GM23338 (cell line): ENCODE measurements around the gene GPR139. TPM values are rescaled to one million over a fixed set of nuclear protein-coding genes. Genes with fewer than 3 reads are reported as not detected.
A peak's percentile ranks its signal among the peaks of the same experiment; 100 is the strongest.

Experiments
- ATAC-seq: fragments of 200-7000 bp; cut with Tn5 transposase; 3 replicates; pipeline ENCODE4 v1.9.1; 2020
- DNase-seq: peaks from one replicate; pipeline ENCODE4 v3.0.0-alpha.2; 2015; ENCODE audit warnings: low spot score
- H2AFZ ChIP-seq: fragments of 200-600 bp; sonication (generic); 2 replicates; pipeline ENCODE4 v1.8.0; 2016; ENCODE audit warnings: antibody characterized with exemption, mild to moderate bottlenecking, moderate library complexity
- H3F3A ChIP-seq: fragments of 200-600 bp; sonication (generic); replicated peaks from 2 replicates; pipeline ENCODE4 v1.8.0; 2017; ENCODE audit warnings: antibody characterized with exemption, mixed run types, low read depth
- H3K27ac ChIP-seq: fragments of 200-600 bp; sonication (generic); 2 replicates; pipeline ENCODE4 v1.6.1; 2016; ENCODE audit warnings: low read depth
- H3K27me3 ChIP-seq: fragments of 200-600 bp; sonication (generic); 2 replicates; pipeline ENCODE4 v1.8.0; 2016; ENCODE audit warnings: mild to moderate bottlenecking, mixed run types, moderate library complexity; ENCODE audit not compliant: insufficient read depth
- H3K36me3 ChIP-seq: fragments of 200-600 bp; sonication (generic); 2 replicates; pipeline ENCODE4 v1.8.0; 2016; ENCODE audit warnings: mild to moderate bottlenecking; ENCODE audit not compliant: insufficient read depth
- H3K4me1 ChIP-seq: fragments of 200-600 bp; sonication (generic); 2 replicates; pipeline ENCODE4 v1.8.0; 2016; ENCODE audit warnings: mild to moderate bottlenecking, moderate library complexity; ENCODE audit not compliant: insufficient read depth
- H3K4me2 ChIP-seq: fragments of 200-600 bp; sonication (generic); 2 replicates; pipeline ENCODE4 v1.7.1; 2017; ENCODE audit warnings: mixed run types
- H3K4me3 ChIP-seq: fragments of 200-600 bp; sonication (generic); 2 replicates; pipeline ENCODE4 v1.6.1; 2016; ENCODE audit warnings: mixed run types
- H3K79me2 ChIP-seq: fragments of 200-600 bp; sonication (generic); replicated peaks from 2 replicates; pipeline ENCODE4 v1.8.0; 2017; ENCODE audit warnings: mild to moderate bottlenecking; ENCODE audit not compliant: insufficient read depth
- H3K9me2 ChIP-seq: fragments of 200-600 bp; sonication (generic); 2 replicates; pipeline ENCODE4 v1.8.0; 2017; ENCODE audit not compliant: insufficient read depth
- H4K20me1 ChIP-seq: fragments of 200-600 bp; sonication (generic); replicated peaks from 2 replicates; pipeline ENCODE4 v1.8.0; 2017; ENCODE audit warnings: mild to moderate bottlenecking; ENCODE audit not compliant: insufficient read depth
- H3K27ac Mint-ChIP-seq: 2 replicates; pipeline ENCODE4 v1.8.0; 2020; ENCODE audit warnings: inconsistent platforms, mild to moderate bottlenecking, moderate library complexity, mixed read lengths
- H3K27me3 Mint-ChIP-seq: 3 replicates; pipeline ENCODE4 v1.8.0; 2022; ENCODE audit warnings: low read depth, mild to moderate bottlenecking, moderate library complexity, mixed read lengths, inconsistent platforms; ENCODE audit not compliant: insufficient read depth, poor library complexity
- H3K36me3 Mint-ChIP-seq: 3 replicates; pipeline ENCODE4 v1.8.0; 2021; ENCODE audit warnings: low read depth, mild to moderate bottlenecking, inconsistent platforms, moderate library complexity, mixed read lengths
- H3K4me1 Mint-ChIP-seq: 3 replicates; pipeline ENCODE4 v1.8.0; 2020; ENCODE audit warnings: mild to moderate bottlenecking, inconsistent platforms, mixed read lengths
- H3K4me3 Mint-ChIP-seq: 3 replicates; pipeline ENCODE4 v1.8.0; 2021; ENCODE audit warnings: moderate library complexity, mild to moderate bottlenecking, inconsistent platforms, mixed read lengths
- H3K9me3 Mint-ChIP-seq: 3 replicates; pipeline ENCODE4 v1.8.0; 2020; ENCODE audit warnings: moderate library complexity, mild to moderate bottlenecking, inconsistent platforms, mixed read lengths
- CREB1 ChIP-seq: fragments of 250-450 bp; sonication (Bioruptor Pico); IDR thresholded peaks from 2 replicates; pipeline ENCODE4 v1.5.0; 2020; ENCODE audit warnings: low read depth, mild to moderate bottlenecking, moderate library complexity
- ETS1 ChIP-seq: IDR thresholded peaks from 2 replicates; pipeline ENCODE4 v1.6.1; 2016; ENCODE audit warnings: antibody characterized with exemption
- EZH2 ChIP-seq: fragments of 200-600 bp; sonication (generic); IDR thresholded peaks from one replicate; pipeline ENCODE4 v1.8.0; 2017; ENCODE audit warnings: antibody characterized with exemption, mild to moderate bottlenecking, low read depth; ENCODE audit not compliant: unreplicated experiment
- EZH2phosphoT487 ChIP-seq: fragments of 200-600 bp; sonication (generic); IDR thresholded peaks from one replicate; pipeline ENCODE4 v1.8.1; 2018; ENCODE audit warnings: antibody characterized with exemption; ENCODE audit not compliant: unreplicated experiment
- JUNB ChIP-seq: IDR thresholded peaks from one replicate; pipeline ENCODE4 v1.6.1; 2016; ENCODE audit warnings: antibody characterized with exemption; ENCODE audit not compliant: unreplicated experiment
- NANOG ChIP-seq: IDR thresholded peaks from 2 replicates; pipeline ENCODE4 v1.6.1; 2016; ENCODE audit warnings: antibody characterized with exemption, borderline replicate concordance
- REST ChIP-seq: IDR thresholded peaks from one replicate; pipeline ENCODE4 v1.6.1; 2018; ENCODE audit warnings: antibody characterized with exemption; ENCODE audit not compliant: unreplicated experiment
- STAT1 ChIP-seq: IDR thresholded peaks from one replicate; pipeline ENCODE4 v1.6.1; 2016; ENCODE audit warnings: antibody characterized with exemption; ENCODE audit not compliant: unreplicated experiment
- ZNF331 ChIP-seq: fragments of 250-450 bp; sonication (Bioruptor Pico); IDR thresholded peaks from 2 replicates; pipeline ENCODE4 v1.5.0; 2020; ENCODE audit warnings: low read depth, mild to moderate bottlenecking, moderate library complexity
- polyA plus RNA-seq: library from polyadenylated mRNA; unstranded; fragments of >200 nt; fragmentation: Nextera tagmentation; extraction: Ambion mirVana; gene quantifications from 2 replicates; pipeline ENCODE4 v1.2.1, GENCODE V29; 2016
- total RNA-seq: library from RNA; depleted of rRNA; stranded (reverse); fragments of >200 nt; shearing (Covaris generic); gene quantifications from 2 replicates; pipeline ENCODE4 v1.2.3, GENCODE V29; 2014

Gene GPR139
- total and polyA plus RNA-seq, 2 experiments from 2014 or later, result 0.66 to 2.3 TPM

GRCh38 chr16:20079106-20079505, 5.4 kb upstream of the GPR139 start:
- Histone ChIP-seq H2AFZ (no peak overlapping the region), H3F3A (0 out of 2 replicates have a peak, but pooled peaks cover 4% of the 10 kb centered on the region), H3K79me2 (no peaks in the 10 kb centered on the region), H4K20me1 (no peaks in the 10 kb centered on the region), H3K36me3 (no peaks in the 10 kb centered on the region), H3K27ac (no peak overlapping the region), H3K4me1 (peaks cover 23% of the 10 kb centered on the region), H3K27me3 (peaks cover 24% of the 10 kb centered on the region), H3K4me2 (no peak overlapping the region), H3K4me3 (no peak overlapping the region), H3K9me2 (no peaks in the 10 kb centered on the region)
- Mint-ChIP-seq H3K36me3 (no peaks in the 10 kb centered on the region; the same call in 2 of the 3 replicates), H3K4me1 (peaks cover 15% of the 10 kb centered on the region; the same call in 2 of the 3 replicates), H3K4me3 (no peak overlapping the region), H3K27ac (no peak overlapping the region), H3K27me3 (peaks cover 18% of the 10 kb centered on the region), H3K9me3 (no peaks in the 10 kb centered on the region)
- DNase-seq (no peak), ATAC-seq (no peak)
- no peak for TF ChIP-seq EZH2
- TF ChIP-seq REST, result no peak
- no peak for TF ChIP-seq STAT1
- no peak for TF ChIP-seq EZH2phosphoT487

GRCh38 chr16:20075243-20075642, 1.6 kb upstream of the GPR139 start:
- DNase-seq (no peak), ATAC-seq (no peak)
- no peak overlapping the region for H3K27ac ChIP-seq
- no peak overlapping the region for H3K27ac Mint-ChIP-seq
- H3K9me3 Mint-ChIP-seq, result no peaks in the 10 kb centered on the region
- peak overlapping the region; percentile 90; the same call in 1 of the 2 replicates for H2AFZ ChIP-seq
- H4K20me1 ChIP-seq, result no peaks in the 10 kb centered on the region; the same call in 1 of the 2 replicates
- no peaks in the 10 kb centered on the region; the same call in 1 of the 2 replicates for H3K79me2 ChIP-seq
- H3K4me1 ChIP-seq, result peaks cover 34% of the 10 kb centered on the region
- H3K27me3 Mint-ChIP-seq, result peaks cover 38% of the 10 kb centered on the region
- no peaks in the 10 kb centered on the region for H3K9me2 ChIP-seq
- peak overlapping the region; percentile 48; the same call in 1 of the 2 replicates for H3K4me2 ChIP-seq
- H3K27me3 ChIP-seq, result peaks cover 48% of the 10 kb centered on the region
- H3K4me3 Mint-ChIP-seq, result no peak overlapping the region; the same call in 2 of the 3 replicates
- H3K36me3 Mint-ChIP-seq, result no peaks in the 10 kb centered on the region; the same call in 2 of the 3 replicates
- H3F3A ChIP-seq, result 0 out of 2 replicates have a peak, but pooled peaks cover 4% of the 10 kb centered on the region
- no peaks in the 10 kb centered on the region for H3K36me3 ChIP-seq
- peaks cover 26% of the 10 kb centered on the region for H3K4me1 Mint-ChIP-seq
- no peak overlapping the region for H3K4me3 ChIP-seq
- TF ChIP-seq CREB1 (CRISPR knock-in tag), result no peak
- TF ChIP-seq JUNB, result no peak
- TF ChIP-seq ZNF331, result no peak
- no peak for TF ChIP-seq ETS1
- no peak for TF ChIP-seq REST
- no peak for TF ChIP-seq NANOG
